Cerebellar cortex (tissue), 1 donor: ENCODE results near the gene FBL.
"Not testable (repeated sequence)": the region's sequence is repeated elsewhere in the genome, so short reads cannot be mapped to it uniquely, and the experiment has no call there.

Experiments
- DNase-seq: peaks from one replicate; pipeline ENCODE4 v3.0.0-alpha.2; 2015; ENCODE audit warnings: low spot score

Gene FBL

DNA sequence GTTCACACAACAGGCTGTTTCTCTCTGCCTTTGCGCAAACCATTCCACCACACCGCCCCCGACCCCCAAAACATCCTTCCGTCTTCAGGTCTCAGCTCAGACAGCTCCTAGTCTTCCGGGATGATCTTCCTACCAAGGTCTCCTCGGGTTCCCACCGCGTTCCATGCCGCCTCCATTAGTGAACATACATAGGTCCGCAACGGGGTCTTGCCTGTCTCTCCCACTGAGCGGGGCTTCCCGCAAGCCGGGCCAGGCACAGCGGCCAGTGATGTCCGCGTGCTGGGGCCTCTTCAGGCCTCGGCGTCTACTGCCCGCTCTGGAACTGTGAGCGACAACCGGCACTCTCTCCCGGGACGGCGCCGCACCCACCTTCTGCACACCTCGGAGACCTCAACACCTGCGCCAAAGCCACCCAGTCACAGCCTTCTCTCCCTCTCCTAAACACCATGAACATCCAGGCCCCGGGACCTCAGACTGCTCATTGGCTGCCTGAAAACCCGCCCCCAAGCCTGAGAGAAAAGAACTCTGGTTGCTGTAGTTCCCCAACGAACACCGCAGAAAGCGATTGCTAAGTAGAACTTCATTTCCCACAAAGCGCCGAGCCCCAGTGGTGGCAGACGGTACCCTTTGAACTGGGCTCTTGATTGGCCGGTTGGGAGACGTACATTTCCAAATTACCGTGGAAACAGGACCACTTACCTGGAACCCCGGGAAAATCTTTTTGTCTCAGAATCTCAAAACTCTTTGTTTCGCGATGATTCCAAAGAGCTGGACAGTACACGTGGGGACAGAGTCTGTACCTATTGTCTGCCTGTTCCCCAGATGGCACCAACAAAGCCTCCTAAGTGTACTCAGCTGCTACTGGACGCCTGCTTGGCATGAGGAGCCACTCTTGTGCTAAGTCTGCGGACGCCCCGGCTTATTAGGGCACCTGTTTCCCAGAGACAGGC, 21.8 kb downstream of the FBL start:
- DNase-seq: peak; percentile 99

DNA sequence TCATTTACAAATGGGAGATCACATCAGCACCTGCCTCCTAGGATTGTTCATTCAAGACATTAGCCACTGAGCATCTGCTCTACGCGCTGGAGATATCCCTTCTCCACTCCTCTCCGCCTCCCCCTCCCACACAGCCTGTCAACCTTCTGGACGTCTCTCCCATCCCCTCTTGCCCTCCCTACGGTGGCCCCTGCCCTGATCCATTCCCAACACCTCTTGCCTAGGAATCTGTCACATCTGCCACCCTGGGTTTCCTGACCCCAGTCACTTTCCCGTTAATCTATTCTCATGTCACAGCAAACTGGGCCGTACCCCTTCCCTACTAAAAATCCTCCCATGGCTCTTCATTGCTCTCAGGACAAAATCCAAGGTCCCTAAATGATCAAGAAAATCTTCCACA, 22.5 kb downstream of the FBL start:
- DNase-seq: no peak

DNA sequence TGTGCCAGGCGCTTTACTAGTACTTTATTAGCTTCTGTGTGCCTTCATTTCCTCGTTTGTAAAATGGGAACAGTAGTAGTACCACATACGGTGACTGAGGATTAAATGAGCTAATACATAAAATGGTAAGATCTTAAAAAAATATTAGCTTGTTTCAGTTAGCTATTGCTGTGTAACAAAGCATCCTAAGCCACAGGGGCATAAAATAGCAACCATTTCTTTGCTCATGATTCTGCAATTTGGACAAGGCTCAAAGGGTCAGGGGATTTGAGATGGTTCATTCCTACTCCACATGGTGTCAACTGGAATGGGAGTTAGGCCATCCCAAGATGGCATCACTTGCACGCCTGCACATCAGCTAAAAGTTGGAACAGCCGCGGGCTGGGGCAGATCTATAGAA, 25.5 kb downstream of the FBL start:
- DNase-seq: no peak

DNA sequence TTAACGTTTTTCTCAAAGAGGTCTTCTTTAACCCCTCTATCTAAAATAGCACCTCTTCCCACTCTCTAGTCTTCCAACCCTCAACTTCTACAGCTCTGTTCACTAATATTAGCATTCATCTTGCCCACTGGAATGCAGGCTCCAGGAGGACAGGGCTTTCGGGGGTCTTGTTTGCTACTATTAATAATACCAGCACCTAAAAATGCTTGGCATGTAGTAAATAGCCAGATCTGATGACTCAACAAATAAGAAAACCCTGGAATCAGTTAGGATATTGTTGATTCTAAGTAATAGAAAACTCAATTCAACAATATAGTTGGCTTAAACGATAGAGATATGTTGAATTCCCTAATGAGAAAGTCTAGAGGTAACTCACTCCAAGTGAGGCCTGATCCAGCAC, 26.4 kb downstream of the FBL start:
- DNase-seq: no peak

DNA sequence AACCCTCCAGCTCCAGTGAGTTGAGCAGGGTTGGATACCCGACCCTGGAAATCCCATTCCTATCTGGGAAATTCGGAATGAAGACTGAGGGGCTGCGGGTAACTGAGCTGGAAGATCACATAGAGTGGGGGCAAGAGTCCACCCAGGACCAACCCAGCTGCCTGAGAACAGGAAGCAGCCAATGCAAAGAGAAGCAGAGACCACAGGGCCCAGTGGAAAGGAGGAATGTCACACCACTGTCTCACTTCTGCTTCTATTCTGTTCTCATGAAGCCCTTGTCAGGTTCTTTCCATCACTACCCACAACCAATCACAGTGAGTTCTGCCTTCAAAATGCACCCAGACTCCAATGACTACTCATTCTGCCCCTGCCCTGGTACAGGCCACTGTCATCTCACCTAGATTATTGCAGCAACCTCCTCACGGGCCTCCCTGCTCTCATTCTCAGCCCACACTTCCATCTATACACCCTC, 27.5 kb downstream of the FBL start:
- no peak for DNase-seq

DNA sequence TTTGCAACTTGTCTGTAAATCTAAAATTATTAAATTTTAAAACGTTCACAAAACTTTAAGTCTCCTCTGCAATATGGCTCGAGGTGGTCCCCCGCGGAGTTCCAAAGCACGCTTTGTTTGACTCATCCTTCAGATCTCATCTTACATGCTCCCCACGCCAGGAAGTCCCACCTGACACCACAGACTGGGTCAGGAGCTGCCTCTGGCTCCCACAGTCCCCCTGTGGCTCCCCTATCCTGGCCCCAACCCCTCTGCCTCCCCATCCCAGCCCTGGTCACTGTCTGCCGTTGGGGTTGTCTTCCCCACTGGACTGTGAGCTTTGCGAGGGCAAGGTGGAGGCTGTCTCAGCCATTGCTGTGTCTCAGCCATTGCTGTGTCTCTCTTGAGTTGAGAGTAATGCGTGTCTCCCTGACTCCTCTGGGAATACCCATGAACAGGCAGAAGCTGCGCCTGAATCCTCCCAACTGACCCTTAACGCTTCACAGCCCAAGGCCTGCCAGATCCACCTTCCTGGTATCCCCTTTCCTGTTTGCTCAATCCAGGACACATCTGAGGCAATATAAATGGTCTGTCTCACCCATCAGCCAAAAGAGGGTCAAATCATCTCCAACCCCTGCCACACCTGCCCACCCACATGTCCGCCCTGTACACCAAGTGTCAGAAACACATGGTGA, 28.2 kb downstream of the FBL start:
- no peak for DNase-seq

DNA sequence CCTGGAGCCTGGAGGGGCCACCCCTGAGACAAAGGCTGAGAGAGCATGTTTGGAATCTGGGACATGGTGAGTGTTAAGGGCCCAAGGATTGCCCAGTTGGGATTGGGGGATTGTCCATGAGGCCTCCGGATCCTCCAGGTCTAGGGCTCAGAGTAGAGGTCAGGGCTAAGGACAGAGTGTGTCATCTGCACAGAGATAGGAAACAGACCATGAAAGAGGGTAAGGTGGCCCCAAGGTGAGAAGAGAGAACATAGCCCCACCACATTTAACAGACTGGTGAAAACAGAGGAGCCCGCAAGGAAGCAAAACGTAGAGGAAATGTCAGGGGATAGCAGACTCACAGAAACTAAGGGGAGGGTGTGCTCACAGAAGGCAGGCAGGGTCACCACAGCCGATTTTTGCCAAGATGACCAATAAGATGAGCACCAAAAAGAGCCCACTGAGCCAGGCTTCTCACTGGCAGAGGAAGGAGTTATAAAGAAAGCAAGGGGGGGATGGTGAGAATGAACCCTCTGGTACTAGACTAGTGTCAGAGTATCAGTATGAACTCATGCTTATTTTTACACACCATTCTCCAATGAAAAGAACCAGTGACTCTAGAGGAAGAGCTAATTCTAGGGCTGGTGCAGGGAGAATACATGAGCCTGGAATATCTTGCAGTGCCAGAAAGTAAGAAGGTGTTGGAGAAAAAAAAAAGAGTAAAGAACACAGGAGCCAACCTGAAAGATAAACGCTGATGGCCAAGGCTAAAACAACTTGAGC, 29.7 kb downstream of the FBL start:
- DNase-seq: no peak

DNA sequence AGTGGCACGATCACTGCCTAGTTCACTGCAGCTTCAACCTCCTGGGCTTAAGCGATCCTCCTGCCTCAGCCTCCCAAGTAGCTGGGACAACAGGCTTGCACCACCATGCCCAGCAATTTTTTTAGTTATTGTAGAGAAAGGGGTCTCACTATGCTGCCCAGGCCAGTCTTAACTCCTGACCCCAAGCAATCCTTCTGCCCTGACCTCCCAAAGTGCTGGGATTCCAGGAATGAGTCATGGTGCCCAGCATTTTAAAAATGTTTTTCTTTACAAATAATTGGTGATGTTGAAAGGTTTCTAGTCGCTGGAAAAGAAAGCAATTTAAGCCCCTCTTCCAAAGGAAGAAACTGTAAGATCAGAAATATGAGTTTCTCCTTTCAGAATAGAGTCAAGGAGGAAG, 31.6 kb downstream of the FBL start:
- DNase-seq: no peak

DNA sequence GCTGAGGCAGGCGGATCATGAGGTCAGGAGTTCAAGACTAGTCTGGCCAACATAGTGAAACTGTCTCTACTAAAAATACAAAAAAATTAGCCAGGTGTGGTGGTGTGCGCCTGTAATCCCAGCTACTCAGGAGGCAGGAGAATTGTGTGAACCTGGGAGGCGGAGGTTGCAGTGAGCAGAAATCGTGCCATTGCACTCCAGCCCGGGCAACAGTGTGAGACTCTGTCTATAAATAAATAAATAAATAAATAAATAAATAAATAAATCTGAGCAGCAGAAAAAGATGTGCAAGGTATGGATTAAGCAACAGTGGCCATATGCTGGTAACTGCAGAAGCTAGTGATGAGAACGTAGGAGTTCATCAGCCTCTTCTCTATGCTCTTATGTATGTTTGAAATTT, 32.1 kb downstream of the FBL start:
- not testable (repeated sequence) for DNase-seq

DNA sequence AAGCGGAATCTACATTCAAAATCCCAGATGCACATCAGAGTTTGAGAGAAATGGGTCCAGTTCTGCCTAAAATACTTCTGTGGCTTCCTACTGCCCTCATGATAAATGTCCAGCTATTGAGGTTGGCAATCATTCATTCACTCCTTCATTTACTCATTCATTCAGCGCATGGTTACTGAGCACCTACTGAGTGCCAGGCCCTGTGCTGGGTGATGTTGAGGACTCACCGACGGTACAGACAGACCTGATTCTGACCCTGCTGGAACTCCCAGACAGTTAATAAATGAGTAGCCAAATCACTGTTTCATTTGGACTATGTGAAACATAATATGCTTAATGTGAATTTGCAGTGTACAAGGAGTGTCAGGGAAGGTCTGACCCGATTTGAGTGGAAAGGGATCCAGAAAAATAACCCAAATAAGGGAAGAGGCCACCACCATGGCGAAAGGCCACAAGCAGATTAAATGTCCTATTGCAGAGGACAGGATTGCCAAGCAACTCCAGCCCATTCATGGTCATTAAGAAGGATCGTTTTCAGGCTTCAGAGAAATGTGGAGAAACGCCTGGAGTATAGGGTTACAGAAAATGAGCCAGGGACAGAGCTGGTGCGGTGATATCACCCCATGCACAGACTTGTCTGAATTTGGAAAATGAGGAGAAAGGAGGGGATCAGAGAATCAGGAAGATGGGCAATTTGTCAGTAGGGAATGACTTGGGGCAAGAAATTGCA, 32.8 kb downstream of the FBL start:
- no peak for DNase-seq

DNA sequence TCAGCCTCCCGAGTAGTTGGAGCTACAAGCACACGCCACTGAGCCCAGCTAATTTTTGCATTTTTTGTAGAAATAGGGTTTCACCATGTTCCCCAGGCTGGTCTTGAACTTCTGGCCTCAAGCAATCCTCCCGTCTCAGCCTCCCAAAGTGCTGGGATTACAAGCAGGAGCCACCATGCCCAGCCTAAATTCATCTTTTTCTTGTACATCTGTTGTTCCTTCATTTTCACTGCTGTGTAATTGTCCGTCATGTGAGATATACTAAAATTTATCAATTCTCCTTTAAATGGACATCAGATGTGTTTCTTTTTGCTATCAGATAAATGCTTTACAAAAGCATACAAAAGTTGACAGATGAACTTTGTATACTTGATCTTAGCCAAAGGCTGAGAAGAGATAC, 35.1 kb downstream of the FBL start:
- no peak for DNase-seq

DNA sequence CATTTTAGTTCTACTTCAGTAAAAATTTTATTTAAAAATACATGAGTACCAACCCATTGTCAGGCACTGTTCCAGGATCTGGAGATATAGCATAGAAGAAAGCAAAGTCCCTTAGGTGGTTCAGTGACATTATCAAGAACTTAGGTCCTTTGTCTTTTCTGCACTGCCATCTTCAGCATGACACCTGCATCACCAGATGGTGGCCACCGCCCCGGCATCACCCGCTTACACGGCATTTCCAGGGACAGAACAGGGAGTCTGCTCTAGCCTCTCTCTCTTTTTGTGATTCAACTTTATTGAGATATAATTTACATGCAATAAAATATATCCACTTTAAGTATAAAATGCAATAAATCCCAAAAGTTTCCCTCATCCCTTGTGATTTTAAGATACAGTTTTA, 35.8 kb downstream of the FBL start:
- DNase-seq: no peak

DNA sequence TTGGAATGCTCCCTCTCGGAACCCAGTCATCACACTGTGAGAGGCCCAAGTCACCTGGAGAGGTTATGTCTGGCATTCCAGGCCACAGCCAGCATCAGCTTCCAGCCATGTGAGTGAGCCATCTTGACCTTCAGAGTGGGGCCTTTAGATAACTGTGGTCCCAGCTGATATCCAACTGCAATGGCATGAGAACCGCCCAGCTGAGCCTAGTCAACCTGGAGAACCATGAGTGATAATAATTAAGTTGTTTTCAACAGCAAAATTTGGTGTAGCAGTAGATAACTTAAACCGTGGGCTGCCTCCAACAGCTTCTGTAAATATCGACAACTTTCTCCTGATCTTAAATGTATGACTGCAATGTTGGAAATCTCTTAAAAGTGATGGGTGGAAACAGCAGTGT, 36.8 kb downstream of the FBL start:
- DNase-seq: no peak

DNA sequence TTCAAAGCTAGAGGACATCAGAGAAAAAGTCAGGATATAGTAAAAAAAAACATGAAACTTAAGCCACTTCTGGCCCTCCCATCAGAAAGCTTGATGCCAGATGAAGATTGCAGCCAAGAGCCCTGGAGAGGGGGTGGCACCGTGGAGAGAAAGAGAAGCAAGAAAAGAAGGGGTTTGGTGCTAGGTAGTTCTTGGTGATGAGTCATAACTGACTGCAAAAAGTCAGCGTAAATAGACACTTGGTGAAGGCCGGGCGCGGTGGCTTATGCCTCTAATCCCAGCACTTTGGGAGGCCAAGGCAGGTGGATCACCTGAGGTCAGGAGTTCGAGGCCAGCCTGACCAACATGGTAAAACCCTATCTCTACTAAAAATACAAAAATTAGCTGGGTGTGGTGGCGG, 37.5 kb downstream of the FBL start:
- DNase-seq: not testable (repeated sequence)

DNA sequence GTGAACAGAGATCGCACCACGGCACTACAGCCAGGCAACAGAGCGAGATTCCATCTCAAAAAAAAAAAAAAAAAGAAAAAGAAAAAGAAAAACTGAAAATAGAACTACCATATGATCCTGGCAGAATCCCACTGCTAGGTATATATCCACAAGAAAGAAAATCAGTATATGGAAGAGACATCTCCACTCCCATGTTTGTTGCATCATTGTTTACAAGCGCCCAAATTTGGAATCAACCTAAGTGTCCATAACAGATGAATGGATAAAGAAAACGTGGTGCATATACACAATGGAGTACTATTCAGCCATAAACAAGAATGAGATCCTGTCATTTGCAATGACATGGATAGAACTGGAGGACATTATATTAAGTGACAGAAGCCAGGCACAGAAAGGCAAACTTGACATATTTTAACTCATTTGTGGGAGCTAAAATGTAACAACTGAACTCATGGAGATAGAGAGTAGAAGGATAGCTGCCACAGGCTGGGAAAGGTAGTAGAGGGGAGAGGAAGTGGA, 38.3 kb downstream of the FBL start:
- no peak for DNase-seq

DNA sequence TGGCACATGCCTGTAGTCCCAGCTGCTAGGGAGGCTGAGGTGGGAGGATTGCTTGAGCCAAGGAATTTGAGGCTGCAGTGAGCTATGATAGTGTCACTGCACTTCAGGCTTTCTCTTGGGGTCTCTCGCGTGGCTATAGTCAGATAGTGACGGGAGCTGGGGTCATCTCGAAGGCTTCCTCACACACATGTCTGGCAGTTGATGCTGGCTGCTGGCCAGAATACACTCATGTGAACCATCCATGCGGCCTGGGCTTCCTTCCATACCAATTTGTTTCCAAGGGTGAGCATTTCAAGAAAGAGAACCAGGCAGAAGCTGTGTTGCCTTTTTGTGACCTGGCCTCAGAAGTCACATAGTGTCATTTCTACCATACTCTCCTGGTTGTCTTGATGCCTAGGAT, 41.1 kb downstream of the FBL start:
- DNase-seq: no peak

DNA sequence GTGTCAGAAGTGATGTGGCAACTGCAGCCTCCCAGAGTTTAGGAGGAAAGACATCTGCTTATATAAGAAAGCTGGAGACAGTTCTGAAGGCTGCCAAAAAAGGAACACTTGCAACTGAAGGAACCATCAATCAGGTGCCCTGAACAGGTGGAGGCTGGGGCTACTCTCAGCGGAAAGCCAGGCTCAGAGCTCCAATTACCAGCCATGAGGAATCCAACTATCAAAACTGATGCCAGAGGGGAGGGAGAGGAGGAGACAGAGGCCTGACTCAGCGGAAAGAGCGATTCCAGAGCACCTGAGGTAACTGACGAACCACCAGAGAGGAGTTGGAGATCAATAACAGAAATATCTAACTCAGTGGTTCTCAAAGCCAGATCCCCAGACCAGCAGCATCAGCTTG, 43.2 kb downstream of the FBL start:
- no peak for DNase-seq

DNA sequence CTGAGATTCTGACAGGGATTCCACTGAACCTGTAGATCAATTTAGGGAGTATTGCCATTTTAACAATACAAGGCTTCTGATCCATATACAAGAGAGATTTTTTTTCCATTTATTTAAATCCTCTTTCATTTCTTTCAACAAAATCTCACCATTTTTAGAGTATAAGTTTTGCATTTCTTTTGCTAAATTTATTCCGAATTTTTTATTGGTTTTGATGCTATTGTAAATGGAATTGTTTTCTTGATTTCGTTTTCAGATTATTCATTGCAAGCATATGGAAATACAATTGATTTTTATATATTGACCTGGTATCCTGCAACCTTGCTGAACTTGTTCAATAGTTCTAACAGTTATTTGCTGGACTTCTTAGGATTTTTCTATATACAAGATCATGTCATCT, 49.1 kb downstream of the FBL start:
- DNase-seq: no peak

DNA sequence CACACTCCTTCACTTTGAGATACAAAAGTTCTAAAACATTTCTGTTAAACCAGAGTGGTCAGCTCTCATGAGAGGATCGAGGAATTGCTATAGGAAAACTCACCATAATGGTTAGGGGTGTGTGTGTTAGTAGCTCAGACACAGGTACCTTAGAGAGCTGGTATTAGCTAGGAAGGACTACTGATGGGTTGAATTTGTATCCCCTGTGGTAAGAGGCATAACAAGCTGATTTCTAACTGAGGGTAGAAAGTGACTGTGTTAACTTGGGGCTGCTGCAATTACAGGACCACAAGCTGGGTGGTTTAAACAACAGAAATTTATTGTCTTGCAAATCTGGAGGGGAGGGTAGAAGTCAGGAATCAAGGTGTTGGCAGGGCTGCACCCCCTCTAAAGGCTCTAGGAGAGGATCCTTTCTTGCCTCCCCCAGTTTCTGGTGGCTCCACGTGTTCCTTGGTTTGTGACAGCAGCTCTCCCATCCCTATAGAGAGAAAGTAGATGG, 50.1 kb downstream of the FBL start:
- no peak for DNase-seq

DNA sequence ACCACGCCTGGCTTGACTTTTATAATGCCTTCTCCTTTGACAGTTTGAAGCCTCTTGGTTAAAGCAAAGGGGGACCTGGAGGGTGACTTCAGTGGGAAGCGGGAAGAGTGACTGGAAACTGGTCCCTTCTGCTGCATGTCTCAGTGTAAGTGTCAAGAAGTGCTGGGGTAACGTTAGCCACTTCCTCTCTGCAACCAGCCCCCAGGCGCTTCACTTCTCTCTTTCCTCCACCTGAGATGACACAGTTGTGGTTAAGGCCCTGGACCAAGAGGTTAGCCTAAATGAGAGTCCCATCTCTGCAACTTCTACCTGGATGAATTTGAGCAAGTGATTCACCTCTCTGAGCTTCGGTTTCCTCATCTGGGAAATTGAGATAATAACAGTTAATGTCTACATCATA, 51.2 kb downstream of the FBL start:
- DNase-seq: no peak

DNA sequence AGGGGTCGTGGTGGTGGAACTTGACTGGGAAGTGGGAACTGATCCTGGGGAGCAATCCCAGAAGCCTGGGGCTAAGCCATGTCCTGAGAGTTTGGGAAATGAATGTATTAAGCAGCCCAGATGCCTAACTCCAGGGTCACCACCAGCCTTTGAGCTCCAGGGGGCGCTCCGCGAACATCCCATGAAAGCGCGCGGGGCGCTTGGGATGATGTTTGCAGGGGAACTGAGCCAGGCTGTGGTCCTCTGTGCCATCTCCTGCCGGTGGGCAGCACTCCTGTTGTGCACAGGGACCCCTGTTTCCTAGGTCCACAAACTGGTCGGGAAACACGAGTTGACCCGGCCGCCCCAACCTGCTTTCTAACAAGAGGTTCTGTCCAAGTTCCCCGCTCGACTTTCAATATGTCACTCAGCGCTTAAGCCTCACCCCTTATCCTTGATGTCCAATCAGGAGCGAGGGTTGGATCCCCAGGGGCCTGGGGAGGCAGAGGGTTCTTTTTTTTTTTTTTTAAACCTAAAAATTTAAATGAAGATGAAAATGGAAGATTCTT, 53.1 kb downstream of the FBL start:
- peak; percentile 61 for DNase-seq
